IPS-20b (cell line): ENCODE measurements around the gene NRXN2.

ENCODE experiments used
- H3K27ac ChIP-seq: one replicate; pipeline ENCODE4 v1.5.1; 2013; ENCODE audit warnings: low read length
- H3K27me3 ChIP-seq: 2 replicates; pipeline ENCODE4 v1.6.1; 2013; ENCODE audit warnings: mild to moderate bottlenecking, low read length, inconsistent platforms; ENCODE audit not compliant: insufficient read depth
- H3K36me3 ChIP-seq: 2 replicates; pipeline ENCODE4 v1.6.1; 2013; ENCODE audit warnings: low read depth, mild to moderate bottlenecking, inconsistent platforms, low read length, moderate library complexity; ENCODE audit not compliant: insufficient read depth
- H3K4me1 ChIP-seq: 2 replicates; pipeline ENCODE4 v1.6.1; 2013; ENCODE audit warnings: mild to moderate bottlenecking, control low read depth, inconsistent platforms, low read length, moderate library complexity; ENCODE audit not compliant: insufficient read depth
- H3K4me3 ChIP-seq: 2 replicates; pipeline ENCODE4 v1.5.1; 2013; ENCODE audit warnings: mild to moderate bottlenecking, low read length, inconsistent platforms
- H3K9ac ChIP-seq: 2 replicates; pipeline ENCODE4 v1.6.1; 2013; ENCODE audit warnings: low read depth, mild to moderate bottlenecking, inconsistent platforms, low read length, moderate library complexity
- H3K9me3 ChIP-seq: 2 replicates; pipeline ENCODE4 v1.6.1; 2013; ENCODE audit warnings: mild to moderate bottlenecking, low read depth, low read length, inconsistent platforms; ENCODE audit not compliant: insufficient read depth

Gene NRXN2

DNA sequence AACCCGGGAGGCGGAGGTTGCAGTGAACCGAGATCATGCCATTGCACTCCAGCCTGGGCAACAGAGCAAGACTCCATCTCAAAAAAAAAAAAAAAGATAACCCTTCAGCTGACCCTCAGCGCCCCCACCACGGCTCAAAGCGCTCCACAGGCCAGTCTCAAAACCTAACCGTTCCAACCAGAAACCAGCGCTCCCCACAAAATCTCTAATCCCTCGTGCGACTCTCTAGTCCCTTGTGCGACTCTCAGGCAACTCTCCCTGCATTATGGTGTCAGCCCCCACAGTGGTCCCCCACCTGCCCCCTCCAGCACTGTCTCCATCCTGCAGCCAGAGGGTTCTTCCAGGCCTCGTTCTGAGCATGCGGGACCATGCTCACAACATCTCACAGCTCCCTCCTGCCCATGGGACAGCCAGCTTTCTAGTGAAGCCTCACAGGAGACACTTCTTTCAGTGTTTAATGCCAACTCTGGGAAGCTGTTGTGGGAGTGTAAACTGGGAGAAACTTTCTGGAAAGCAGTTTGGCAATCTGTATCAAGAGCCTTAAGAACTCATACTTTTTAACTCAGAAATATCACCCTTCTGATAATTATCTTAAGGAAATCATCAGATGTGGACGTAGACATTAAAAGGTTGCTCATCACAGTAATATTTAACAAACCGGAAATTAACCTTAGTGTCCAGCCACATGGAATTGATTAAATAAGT is 25.1 kb upstream of the NRXN2 start:
- no peak overlapping the region for H3K9ac ChIP-seq
- no peaks in the 10 kb centered on the region; the same call in 1 of the 2 replicates for H3K4me1 ChIP-seq
- H3K36me3 ChIP-seq: no peaks in the 10 kb centered on the region
- peaks cover 30% of the 10 kb centered on the region for H3K27me3 ChIP-seq
- no peak overlapping the region for H3K4me3 ChIP-seq
- no peaks in the 10 kb centered on the region for H3K9me3 ChIP-seq
- no peak overlapping the region for H3K27ac ChIP-seq

DNA sequence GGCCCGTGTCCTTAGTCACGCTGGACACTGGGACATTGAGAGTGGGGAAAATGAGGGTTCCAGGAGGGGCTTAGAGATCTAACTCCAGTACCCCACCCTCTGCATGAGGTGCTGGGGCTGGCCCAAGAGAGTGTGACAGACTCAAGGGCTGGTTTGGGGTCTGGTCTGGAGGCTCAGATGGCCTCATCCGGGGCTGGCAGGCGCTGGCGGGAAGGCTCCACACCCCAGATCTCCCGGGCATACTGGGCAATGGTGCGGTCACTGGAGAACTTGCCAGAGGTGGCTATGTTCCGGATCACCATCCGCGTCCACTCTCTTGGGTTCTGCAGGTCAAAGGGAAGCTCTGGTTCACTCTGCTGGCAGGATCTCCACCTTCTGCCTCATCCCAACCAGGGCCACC is 23.5 kb upstream of the NRXN2 start:
- H3K9ac ChIP-seq: no peak overlapping the region

DNA sequence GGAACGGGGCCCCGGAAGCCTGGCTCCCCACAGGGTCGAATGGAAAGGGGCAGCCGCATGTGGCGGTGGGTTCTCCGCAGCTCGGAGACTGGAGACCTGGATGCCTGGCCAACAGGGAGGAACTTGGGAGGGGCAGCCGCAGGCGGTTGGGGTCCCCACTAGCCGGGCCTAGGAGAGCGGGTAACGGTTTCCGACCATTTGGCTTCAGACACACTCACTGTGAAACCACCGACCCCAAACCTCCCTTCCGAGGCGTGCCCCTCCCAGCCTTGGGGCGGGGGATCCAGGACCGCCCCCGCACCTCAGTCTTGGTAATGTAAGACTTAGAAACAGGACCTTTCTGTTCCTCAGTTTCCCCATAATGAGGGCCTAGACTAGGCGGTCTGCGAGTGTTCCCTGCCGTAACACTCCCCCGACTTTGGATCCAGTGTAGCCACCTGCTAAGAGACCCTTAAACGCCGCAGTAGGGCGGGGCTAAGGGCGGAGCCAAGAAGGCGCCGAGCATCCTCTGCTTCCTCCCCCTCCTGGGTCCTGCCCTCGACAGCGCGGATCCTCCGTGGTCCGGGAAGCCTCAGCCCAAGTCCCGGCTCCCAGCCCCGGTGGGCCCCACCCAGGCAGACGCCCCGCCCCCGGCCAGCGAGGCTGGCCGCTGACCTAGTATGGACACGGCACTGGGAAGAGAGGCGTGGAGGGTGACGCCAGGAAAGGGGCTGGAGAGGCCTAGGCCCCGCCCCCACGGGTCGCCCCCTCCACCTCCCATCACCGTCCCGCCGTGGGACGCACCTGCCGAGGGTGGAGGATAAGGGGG is 22.7 kb upstream of the NRXN2 start:
- H3K9me3 ChIP-seq: no peaks in the 10 kb centered on the region
- peak overlapping the region; percentile 79 for H3K4me3 ChIP-seq
- H3K36me3 ChIP-seq: no peaks in the 10 kb centered on the region
- H3K27ac ChIP-seq: no peak overlapping the region
- peak overlapping the region; percentile 67; the same call in 1 of the 2 replicates for H3K9ac ChIP-seq
- H3K27me3 ChIP-seq: peaks cover 54% of the 10 kb centered on the region
- H3K4me1 ChIP-seq: peaks cover 10% of the 10 kb centered on the region; the same call in 1 of the 2 replicates

More for the DNA sequence above, 23.5 kb upstream of the NRXN2 start:
- no peaks in the 10 kb centered on the region for H3K36me3 ChIP-seq
- peaks cover 7% of the 10 kb centered on the region; the same call in 1 of the 2 replicates for H3K4me1 ChIP-seq
- H3K27me3 ChIP-seq: peaks cover 46% of the 10 kb centered on the region
- no peak overlapping the region for H3K27ac ChIP-seq
- no peaks in the 10 kb centered on the region for H3K9me3 ChIP-seq
- H3K4me3 ChIP-seq: peak overlapping the region; percentile 79; the same call in 1 of the 2 replicates

DNA sequence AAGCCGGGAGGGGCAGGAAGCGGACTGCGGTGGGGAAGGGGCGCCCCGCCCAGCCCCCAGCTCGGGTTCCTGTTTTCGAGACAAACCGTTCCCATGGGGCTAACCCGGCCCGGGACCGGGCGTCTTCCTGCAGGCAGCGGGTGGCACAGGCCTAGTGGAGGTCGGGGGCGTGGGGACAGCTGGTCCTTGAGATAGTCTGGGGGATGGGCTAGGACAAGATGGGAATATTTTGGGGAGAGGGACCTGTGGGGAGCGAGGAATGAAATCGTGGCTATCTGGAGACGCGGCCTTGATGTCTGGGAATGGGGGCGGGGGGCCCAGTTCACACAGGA is 22.2 kb upstream of the NRXN2 start:
- Histone ChIP-seq H3K9me3 (no peaks in the 10 kb centered on the region), H3K27ac (no peak overlapping the region), H3K4me1 (peaks cover 10% of the 10 kb centered on the region; the same call in 1 of the 2 replicates), H3K9ac (peak overlapping the region; percentile 67; the same call in 1 of the 2 replicates), H3K27me3 (peaks cover 60% of the 10 kb centered on the region), H3K36me3 (no peaks in the 10 kb centered on the region), H3K4me3 (peak overlapping the region; percentile 79)

DNA sequence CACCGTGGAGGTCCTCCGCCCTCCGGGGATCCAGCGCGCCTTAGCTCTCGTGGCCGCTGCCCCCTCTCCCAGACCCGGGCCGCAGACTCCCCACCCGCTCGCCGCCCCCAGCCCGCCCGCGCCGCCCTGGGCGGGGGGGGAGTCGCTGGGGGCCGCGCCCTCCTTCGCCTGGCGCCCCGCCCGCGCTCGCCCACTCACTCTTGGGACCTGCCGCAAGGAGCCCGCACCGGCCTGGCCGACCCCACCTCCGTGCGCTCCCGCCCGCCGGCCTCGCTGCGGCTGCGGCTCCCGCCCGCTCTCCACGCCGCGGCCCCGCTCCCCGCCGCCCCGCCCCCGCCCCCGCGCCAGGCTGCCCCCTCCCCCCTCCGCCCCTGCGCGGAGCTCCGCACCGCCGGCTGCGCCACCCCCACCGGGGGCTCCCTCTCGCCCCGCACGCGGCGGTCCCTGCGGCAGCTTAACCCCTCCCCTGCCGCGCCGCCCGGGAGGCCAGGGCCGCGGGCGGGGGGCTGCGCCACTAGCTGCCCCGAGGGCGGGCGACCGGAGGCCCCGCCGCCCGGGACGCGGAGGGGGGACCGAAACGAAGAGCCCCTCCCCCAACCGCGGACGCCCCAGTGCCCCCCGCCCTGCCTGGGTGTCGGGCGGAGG is 21.7 kb upstream of the NRXN2 start:
- peaks cover 11% of the 10 kb centered on the region; the same call in 1 of the 2 replicates for H3K4me1 ChIP-seq
- no peaks in the 10 kb centered on the region for H3K9me3 ChIP-seq
- no peaks in the 10 kb centered on the region for H3K36me3 ChIP-seq
- H3K4me3 ChIP-seq: peak overlapping the region; percentile 79
- H3K9ac ChIP-seq: peak overlapping the region; percentile 67; the same call in 1 of the 2 replicates
- peaks cover 65% of the 10 kb centered on the region for H3K27me3 ChIP-seq
- no peak overlapping the region for H3K27ac ChIP-seq

DNA sequence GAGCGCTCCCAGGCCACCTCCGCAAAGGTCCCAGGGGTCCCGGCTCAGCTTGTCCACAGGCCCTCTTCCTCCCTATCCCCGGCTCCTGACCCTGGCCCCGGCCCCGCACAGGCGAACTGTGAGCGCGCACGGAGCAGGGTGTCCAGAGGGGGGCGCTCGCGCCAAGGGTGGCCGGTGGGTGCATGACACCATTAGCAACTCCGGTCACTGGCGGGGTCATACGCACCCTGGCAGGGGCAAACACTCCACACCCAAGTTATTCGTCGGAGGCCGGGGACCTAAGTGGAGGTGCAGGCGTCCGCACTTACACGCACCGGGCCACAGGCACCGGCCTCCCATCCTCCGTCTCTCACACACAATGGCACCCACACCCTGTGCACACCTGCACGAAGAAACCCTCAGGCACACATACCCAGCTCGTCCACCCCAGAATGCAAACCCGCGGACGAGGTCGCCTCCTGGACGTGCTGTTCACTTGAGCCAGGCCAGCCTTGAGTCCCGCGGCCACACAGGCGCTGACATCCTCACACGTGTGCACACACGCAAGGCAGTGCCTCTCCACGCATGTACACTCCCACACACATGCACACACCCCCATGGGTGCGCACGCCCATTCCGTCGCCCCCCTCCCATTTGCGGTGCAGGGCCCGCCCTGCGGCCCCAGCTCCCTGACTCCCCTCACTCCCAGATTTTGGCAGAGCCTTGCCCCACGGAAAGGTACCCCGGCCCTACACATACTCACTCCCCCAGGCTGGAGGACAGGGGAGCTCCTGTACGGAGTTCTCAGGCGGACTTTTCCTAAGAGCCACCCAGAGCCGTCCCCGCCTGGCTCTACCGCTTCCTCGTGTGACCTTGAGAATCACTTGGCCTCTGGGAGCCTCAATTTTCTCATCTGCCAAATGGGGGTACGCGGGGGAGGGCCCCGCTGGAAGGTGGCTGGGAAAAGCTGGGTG is 20.9 kb upstream of the NRXN2 start, which contains the start of gene RASGRP2:
TSS of gene RASGRP2 (minus strand) at position 552 of the 953 bp plus-strand sequence. CDS start 1,276 bp downstream, outside the sequence.
- no peak within 1 kb of the TSS for H3K27ac ChIP-seq
- peaks cover 15% of the 10 kb centered on the region; the same call in 1 of the 2 replicates for H3K4me1 ChIP-seq
- peak within 1 kb of the TSS; percentile 79 for H3K4me3 ChIP-seq
- peaks cover 69% of the 10 kb centered on the region for H3K27me3 ChIP-seq
- no peaks in the 10 kb centered on the region for H3K9me3 ChIP-seq
- peak within 1 kb of the TSS; percentile 67; the same call in 1 of the 2 replicates for H3K9ac ChIP-seq
- H3K36me3 ChIP-seq: no peaks in the 10 kb centered on the region

DNA sequence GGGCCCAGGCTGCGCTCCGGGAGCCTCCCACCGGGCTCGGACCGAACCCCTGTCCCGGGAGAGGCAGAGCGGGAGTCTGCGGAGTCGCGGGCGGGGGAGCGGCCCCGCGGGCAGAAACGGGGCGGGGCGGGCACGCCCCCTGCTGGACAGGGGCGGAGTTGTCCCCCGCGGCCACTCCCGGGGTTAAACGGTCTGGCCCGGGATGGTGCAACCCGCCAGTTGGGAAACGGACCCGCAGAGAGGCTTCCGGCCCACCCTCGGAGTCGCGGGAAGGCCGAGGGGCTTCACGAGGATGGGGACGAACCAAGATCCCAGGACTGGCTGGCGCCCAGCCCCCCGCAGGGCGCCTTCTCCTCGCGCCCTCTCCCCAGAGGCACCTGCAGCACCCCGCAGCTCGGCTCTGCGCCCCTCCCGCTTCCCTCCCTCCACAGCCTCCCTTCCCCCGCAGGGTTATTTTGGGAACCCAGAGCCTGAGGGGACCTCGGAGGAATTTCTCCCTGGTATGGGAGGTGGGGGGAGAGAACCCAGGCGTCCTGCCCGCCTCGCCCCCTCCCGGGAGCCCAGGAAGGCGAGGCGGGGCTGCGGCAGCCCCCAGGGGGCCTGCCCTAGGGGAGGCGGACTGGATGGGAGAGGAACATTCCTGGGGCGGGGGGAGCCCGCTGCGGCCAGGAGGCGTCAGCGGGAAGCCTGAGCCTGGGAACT is 20.0 kb upstream of the NRXN2 start:
- H3K4me3 ChIP-seq: peak overlapping the region; percentile 71; the same call in 1 of the 2 replicates
- peaks cover 69% of the 10 kb centered on the region for H3K27me3 ChIP-seq
- H3K9me3 ChIP-seq: no peaks in the 10 kb centered on the region
- no peak overlapping the region for H3K27ac ChIP-seq
- H3K36me3 ChIP-seq: no peaks in the 10 kb centered on the region
- peak overlapping the region; percentile 65; the same call in 1 of the 2 replicates for H3K9ac ChIP-seq
- peaks cover 15% of the 10 kb centered on the region; the same call in 1 of the 2 replicates for H3K4me1 ChIP-seq

DNA sequence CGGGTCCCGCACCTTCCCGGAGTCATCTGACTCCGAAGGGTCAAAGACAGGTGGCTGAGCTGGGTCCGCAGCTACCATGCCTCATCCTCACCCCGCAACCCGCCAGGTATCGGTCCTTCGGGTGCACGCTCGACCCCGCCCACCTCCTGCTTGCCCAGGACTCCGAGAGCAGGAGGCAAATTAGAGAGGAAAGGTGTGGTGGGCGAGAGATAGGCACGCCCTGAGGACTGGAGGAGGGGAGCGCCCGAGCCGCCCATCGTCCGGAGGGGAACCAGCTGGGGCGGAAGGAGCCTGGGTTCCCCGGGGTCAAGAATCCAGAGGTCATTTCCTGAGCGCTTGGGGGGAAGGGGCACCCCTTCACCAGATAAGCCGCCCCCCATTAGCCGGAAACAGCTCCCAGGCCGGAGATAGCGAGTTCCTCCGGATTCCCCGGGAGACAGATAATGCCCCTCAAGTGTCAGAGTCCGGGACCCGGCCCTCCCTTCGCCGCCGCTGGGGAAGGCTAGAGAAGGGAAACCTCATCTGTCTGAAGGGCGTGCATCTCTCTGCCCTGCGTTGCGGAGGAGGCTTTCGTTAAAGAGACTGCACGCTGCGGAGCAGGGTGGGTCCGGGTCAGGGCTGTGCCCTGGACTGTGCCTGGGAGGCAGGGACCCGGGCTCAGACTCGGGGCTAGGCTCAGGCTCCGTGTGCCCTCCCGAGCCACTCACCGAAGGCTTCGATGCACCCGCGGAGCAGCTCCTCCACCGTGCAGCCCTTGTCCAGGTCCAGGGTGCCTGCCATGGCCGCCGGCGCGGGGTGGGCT is 19.3 kb upstream of the NRXN2 start:
- H3K4me1 ChIP-seq: peaks cover 15% of the 10 kb centered on the region; the same call in 1 of the 2 replicates

DNA sequence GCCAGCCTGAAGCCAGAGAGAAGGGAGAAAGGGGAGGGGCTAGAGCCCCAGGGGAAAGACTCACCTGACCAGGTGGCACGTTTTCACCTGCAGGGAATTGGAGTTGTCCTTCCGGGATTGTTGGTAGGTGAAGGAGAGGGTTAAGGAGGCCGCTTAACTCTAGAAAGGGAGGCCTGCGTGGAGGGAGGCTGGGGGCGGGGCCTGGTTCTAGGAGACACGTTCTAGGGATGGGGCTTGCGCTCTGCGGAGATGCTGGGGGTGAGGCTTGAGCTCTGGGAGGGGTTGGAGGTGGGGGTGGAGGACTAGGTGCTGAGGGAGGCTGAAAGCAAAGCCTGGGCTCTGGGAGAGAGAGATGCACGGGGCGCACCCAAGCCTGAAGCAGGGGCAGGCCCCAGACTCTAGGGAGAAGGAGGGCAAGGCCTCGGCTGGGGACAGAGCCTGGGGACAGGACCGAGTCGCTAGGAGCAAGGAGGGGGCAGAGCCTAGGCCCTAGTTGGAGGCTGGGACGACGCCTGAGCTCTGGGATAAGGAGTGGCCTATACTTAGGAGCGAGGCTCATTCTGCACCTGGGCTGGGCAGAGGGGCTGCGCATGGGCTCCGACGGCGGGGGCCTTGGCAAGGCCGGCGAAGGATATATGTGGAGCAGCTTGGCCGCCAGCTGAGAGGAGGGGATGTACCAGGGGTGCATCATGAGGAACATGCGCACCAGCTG is 18.5 kb upstream of the NRXN2 start:
- Histone ChIP-seq H3K4me3 (peak overlapping the region; percentile 71), H3K27me3 (peaks cover 65% of the 10 kb centered on the region), H3K27ac (no peak overlapping the region), H3K36me3 (no peaks in the 10 kb centered on the region), H3K9me3 (no peaks in the 10 kb centered on the region), H3K4me1 (peaks cover 15% of the 10 kb centered on the region; the same call in 1 of the 2 replicates), H3K9ac (no peak overlapping the region; the same call in 1 of the 2 replicates)

More for the DNA sequence above, 19.3 kb upstream of the NRXN2 start:
- H3K4me3 ChIP-seq: peak overlapping the region; percentile 71
- no peaks in the 10 kb centered on the region for H3K36me3 ChIP-seq
- peaks cover 69% of the 10 kb centered on the region for H3K27me3 ChIP-seq
- no peaks in the 10 kb centered on the region for H3K9me3 ChIP-seq
- H3K9ac ChIP-seq: peak overlapping the region; percentile 65; the same call in 1 of the 2 replicates
- no peak overlapping the region for H3K27ac ChIP-seq
